HepG2 (cell line): ENCODE data around the gene TMX2. TPM values are rescaled to one million over a fixed set of nuclear protein-coding genes. Genes with fewer than 3 reads are reported as not detected.

Source experiments
- ARID5B ChIP-seq: IDR thresholded peaks from 2 replicates; pipeline ENCODE4 v1.4.0; 2020; ENCODE audit warnings: mild to moderate bottlenecking, missing genetic modification reagents
- KLF13 ChIP-seq: sonication (generic); formaldehyde crosslinking; IDR thresholded peaks from 2 replicates; pipeline ENCODE4 v1.4.0; 2020; ENCODE audit warnings: mild to moderate bottlenecking, missing genetic modification reagents
- TIGD3 ChIP-seq: sonication (generic); formaldehyde crosslinking; IDR thresholded peaks from 2 replicates; pipeline ENCODE4 v1.5.1; 2020; ENCODE audit warnings: mild to moderate bottlenecking, missing genetic modification reagents, borderline replicate concordance
- ZNF33B ChIP-seq: sonication (generic); formaldehyde crosslinking; IDR thresholded peaks from 2 replicates; pipeline ENCODE4 v1.5.1; 2020; ENCODE audit warnings: mild to moderate bottlenecking, missing genetic modification reagents
- ZNF644 ChIP-seq: IDR thresholded peaks from 2 replicates; pipeline ENCODE4 v1.6.1; 2016; ENCODE audit warnings: low read depth
- ZNF761 ChIP-seq: sonication (generic); formaldehyde crosslinking; conservative IDR thresholded peaks from 2 replicates; pipeline ENCODE4 v1.4.0; 2020; ENCODE audit warnings: mild to moderate bottlenecking, missing genetic modification reagents
- ZNF766 ChIP-seq: sonication (generic); formaldehyde crosslinking; IDR thresholded peaks from 2 replicates; pipeline ENCODE4 v1.5.0; 2020; ENCODE audit warnings: missing genetic modification reagents, borderline replicate concordance
- ZNF784 ChIP-seq: sonication (generic); formaldehyde crosslinking; IDR thresholded peaks from 2 replicates; pipeline ENCODE4 v1.5.1; 2020; ENCODE audit warnings: missing genetic modification reagents, mild to moderate bottlenecking, borderline replicate concordance
- polyA plus RNA-seq, 8 experiments: library from polyadenylated mRNA; depleted of rRNA in 3 of 8; stranded (reverse) in 7 of 8; unstranded in 1 of 8; fragments of >200 nt; fragmentation: Illumina TruSeq in 4 of 8; extraction: Trizol in 4 of 8; gene quantifications; 2 replicates each; pipeline versions ENCODE4 v1.2.1 to v1.2.3, GENCODE V29; 2011 to 2016; ENCODE audit warnings: low read depth in 4 of 8, missing spikeins in 1 of 8, mixed read lengths in 1 of 8; ENCODE audit not compliant: insufficient read depth in 1 of 8
- total RNA-seq, 5 experiments: library from RNA; depleted of rRNA; stranded (reverse); fragments of >200 nt; fragmentation: Illumina TruSeq; extraction: Trizol; gene quantifications; 2 replicates each; pipeline ENCODE4 v1.2.3, GENCODE V29; 2016; ENCODE audit warnings: low read depth in 1 of 5
- TF ChIP-seq, protein P1 (sequence below): sonication (generic); formaldehyde crosslinking; IDR thresholded peaks from 2 replicates; pipeline ENCODE4 v1.5.0; 2020; ENCODE audit warnings: mild to moderate bottlenecking, missing genetic modification reagents
- TF ChIP-seq, protein P2 (sequence below): sonication (generic); formaldehyde crosslinking; IDR thresholded peaks from one replicate; pipeline ENCODE4 v1.5.1; 2020; ENCODE audit warnings: mild to moderate bottlenecking, missing genetic modification reagents; ENCODE audit errors: not compliant biosample characterization

TMX2 gene
- total and polyA plus RNA-seq, 2 of the 13 experiments (the other 11 are each of a cell fraction or from before 2014, with no cell fraction given), result 84.5 to 129 TPM

DNA sequence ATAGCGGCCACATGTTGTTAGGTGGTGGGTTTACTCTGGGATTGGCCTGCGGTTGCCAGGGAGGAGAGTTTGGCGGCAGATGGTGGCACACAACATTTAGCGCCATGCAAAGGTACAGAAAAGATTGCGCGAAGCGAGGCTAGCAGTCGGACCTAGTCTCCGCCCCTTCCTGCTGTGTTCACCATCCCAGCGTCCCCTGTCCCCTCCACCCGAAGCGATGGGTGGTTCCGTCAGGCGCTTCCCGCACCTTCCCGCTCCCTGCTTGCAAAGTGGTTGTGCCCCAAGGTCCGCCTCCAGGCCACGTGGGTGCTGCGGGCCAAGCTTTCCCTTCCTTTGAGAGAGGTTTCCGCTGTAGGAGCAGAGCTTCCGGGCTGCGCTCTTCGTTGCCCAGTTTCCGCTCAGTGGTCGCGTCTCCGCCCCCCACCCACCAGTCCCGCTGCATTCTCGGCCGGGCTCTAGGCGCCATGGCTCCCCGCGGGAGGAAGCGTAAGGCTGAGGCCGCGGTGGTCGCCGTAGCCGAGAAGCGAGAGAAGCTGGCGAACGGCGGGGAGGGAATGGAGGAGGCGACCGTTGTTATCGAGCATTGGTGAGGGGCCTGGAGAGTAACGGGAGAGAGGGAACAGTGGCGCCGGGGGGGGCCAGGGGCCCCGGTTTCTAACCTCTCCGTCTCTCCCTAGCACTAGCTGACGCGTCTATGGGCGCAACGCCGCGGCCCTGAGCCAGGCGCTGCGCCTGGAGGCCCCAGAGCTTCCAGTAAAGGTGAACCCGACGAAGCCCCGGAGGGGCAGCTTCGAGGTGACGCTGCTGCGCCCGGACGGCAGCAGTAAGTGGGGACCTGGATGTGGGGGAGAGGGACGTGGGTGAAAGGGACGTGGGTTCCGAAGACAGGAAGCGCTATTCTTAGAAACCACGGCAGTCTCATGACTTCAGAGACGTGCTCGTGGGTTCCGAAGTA, 29.0 kb downstream of the TMX2 start, which contains the start of gene SELENOH (continued):
- TF ChIP-seq, protein P1, sequence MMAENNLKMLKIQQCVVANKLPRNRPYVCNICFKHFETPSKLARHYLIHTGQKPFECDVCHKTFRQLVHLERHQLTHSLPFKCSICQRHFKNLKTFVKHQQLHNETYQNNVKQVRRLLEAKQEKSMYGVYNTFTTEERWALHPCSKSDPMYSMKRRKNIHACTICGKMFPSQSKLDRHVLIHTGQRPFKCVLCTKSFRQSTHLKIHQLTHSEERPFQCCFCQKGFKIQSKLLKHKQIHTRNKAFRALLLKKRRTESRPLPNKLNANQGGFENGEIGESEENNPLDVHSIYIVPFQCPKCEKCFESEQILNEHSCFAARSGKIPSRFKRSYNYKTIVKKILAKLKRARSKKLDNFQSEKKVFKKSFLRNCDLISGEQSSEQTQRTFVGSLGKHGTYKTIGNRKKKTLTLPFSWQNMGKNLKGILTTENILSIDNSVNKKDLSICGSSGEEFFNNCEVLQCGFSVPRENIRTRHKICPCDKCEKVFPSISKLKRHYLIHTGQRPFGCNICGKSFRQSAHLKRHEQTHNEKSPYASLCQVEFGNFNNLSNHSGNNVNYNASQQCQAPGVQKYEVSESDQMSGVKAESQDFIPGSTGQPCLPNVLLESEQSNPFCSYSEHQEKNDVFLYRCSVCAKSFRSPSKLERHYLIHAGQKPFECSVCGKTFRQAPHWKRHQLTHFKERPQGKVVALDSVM (CRISPR knock-in tag), result 0 out of 2 replicates have a peak, but pooled peaks have one; percentile 9
- no peak for TF ChIP-seq ZNF766 (CRISPR knock-in tag)
- TF ChIP-seq ZNF761 (CRISPR knock-in tag), result no peak
- no peak for TF ChIP-seq ZNF644 (CRISPR knock-in tag)
- 0 out of 2 replicates have a peak, but pooled peaks have one; percentile 23 for TF ChIP-seq ZNF784 (CRISPR knock-in tag)
- no peak for TF ChIP-seq TIGD3 (CRISPR knock-in tag)
- TF ChIP-seq KLF13 (CRISPR knock-in tag), result no peak
- TF ChIP-seq ARID5B (CRISPR knock-in tag), result 0 out of 2 replicates have a peak, but pooled peaks have one; percentile 25
- no peak for TF ChIP-seq ZNF33B
- TF ChIP-seq, protein P2, sequence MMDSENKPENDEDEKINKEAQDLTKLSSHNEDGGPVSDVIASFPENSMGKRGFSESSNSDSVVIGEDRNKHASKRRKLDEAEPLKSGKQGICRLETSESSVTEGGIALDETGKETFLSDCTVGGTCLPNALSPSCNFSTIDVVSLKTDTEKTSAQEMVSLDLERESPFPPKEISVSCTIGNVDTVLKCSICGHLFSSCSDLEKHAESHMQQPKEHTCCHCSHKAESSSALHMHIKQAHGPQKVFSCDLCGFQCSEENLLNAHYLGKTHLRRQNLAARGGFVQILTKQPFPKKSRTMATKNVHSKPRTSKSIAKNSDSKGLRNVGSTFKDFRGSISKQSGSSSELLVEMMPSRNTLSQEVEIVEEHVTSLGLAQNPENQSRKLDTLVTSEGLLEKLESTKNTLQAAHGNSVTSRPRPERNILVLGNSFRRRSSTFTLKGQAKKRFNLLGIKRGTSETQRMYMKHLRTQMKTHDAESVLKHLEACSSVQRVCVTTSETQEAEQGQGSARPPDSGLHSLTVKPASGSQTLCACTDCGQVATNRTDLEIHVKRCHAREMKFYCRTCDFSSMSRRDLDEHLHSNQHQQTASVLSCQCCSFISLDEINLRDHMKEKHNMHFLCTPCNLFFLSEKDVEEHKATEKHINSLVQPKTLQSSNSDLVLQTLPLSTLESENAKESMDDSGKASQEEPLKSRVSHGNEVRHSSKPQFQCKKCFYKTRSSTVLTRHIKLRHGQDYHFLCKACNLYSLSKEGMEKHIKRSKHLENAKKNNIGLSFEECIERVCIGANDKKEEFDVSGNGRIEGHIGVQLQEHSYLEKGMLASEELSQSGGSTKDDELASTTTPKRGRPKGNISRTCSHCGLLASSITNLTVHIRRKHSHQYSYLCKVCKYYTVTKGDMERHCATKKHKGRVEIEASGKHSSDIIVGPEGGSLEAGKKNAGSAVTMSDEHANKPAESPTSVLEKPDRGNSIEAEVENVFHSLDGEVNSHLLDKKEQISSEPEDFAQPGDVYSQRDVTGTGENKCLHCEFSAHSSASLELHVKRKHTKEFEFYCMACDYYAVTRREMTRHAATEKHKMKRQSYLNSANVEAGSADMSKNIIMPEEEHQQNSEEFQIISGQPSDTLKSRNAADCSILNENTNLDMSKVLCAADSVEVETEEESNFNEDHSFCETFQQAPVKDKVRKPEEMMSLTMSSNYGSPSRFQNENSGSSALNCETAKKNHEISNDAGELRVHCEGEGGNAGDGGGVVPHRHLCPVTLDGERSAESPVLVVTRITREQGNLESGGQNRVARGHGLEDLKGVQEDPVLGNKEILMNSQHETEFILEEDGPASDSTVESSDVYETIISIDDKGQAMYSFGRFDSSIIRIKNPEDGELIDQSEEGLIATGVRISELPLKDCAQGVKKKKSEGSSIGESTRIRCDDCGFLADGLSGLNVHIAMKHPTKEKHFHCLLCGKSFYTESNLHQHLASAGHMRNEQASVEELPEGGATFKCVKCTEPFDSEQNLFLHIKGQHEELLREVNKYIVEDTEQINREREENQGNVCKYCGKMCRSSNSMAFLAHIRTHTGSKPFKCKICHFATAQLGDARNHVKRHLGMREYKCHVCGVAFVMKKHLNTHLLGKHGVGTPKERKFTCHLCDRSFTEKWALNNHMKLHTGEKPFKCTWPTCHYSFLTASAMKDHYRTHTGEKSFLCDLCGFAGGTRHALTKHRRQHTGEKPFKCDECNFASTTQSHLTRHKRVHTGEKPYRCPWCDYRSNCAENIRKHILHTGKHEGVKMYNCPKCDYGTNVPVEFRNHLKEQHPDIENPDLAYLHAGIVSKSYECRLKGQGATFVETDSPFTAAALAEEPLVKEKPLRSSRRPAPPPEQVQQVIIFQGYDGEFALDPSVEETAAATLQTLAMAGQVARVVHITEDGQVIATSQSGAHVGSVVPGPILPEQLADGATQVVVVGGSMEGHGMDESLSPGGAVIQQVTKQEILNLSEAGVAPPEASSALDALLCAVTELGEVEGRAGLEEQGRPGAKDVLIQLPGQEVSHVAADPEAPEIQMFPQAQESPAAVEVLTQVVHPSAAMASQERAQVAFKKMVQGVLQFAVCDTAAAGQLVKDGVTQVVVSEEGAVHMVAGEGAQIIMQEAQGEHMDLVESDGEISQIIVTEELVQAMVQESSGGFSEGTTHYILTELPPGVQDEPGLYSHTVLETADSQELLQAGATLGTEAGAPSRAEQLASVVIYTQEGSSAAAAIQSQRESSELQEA (CRISPR knock-in tag), result peak; percentile 41
